ENCODE data around the gene BHLHA9. TPM values are rescaled to one million over a fixed set of nuclear protein-coding genes. Genes with fewer than 3 reads are reported as not detected.
"Not testable (repeated sequence)": the region's sequence is repeated elsewhere in the genome, so short reads cannot be mapped to it uniquely, and the experiment has no call there.

BHLHA9 gene
- polyA plus RNA-seq, 4 donors, result not detected

- DNase-seq (ENCODE audit: low read depth in 4 of 4, low spot score in 3 of 4), result peak in 1 of 4 donors; percentile 39
Measured at GRCh38 chr17:1298606-1299005, 28.4 kb downstream of the BHLHA9 start.

GRCh38 chr17:1299552-1300370, 29.5 kb downstream of the BHLHA9 start:
- no peak for DNase-seq (ENCODE audit: low read depth in 4 of 4, low spot score in 3 of 4)

GRCh38 chr17:1300371-1300905, 30.2 kb downstream of the BHLHA9 start:
- DNase-seq (ENCODE audit: low read depth in 4 of 4, low spot score in 3 of 4), result no peak

GRCh38 chr17:1301546-1301945, 31.3 kb downstream of the BHLHA9 start:
- no peak for DNase-seq (ENCODE audit: low read depth in 4 of 4, low spot score in 3 of 4)

GRCh38 chr17:1302761-1303160, 32.5 kb downstream of the BHLHA9 start:
- no peak for DNase-seq (ENCODE audit: low read depth in 4 of 4, low spot score in 3 of 4)

- no peak for DNase-seq (ENCODE audit: low read depth in 4 of 4, low spot score in 3 of 4)
Measured at GRCh38 chr17:1304522-1304921, 34.3 kb downstream of the BHLHA9 start.

GRCh38 chr17:1304962-1305563, 34.8 kb downstream of the BHLHA9 start:
- DNase-seq (ENCODE audit: low read depth in 4 of 4, low spot score in 3 of 4), result no peak

- not testable (repeated sequence) for DNase-seq (ENCODE audit: low read depth in 4 of 4, low spot score in 3 of 4)
Measured at GRCh38 chr17:1307829-1308228, 37.6 kb downstream of the BHLHA9 start.

- DNase-seq (ENCODE audit: low read depth in 4 of 4, low spot score in 3 of 4), result no peak
Measured at GRCh38 chr17:1312261-1312870, 42.1 kb downstream of the BHLHA9 start.

GRCh38 chr17:1313270-1314005, 43.2 kb downstream of the BHLHA9 start:
- no peak for DNase-seq (ENCODE audit: low read depth in 4 of 4, low spot score in 3 of 4)

- DNase-seq (ENCODE audit: low read depth in 4 of 4, low spot score in 3 of 4), result no peak
Measured at GRCh38 chr17:1315409-1315808, 45.2 kb downstream of the BHLHA9 start.

- no peak for DNase-seq (ENCODE audit: low read depth in 4 of 4, low spot score in 3 of 4)
Measured at GRCh38 chr17:1315891-1316403, 45.7 kb downstream of the BHLHA9 start.

Other genes with a start within 250 kb of the BHLHA9 start
- gene ABR, start 90.5 kb upstream of the BHLHA9 start, polyA plus RNA-seq (ENCODE audit: insufficient read length in 4 of 4), result 10 to 100 TPM; 46.3 to 53.3 (median 49.0) TPM
- gene TRARG1, start 9.2 kb downstream of the BHLHA9 start, polyA plus RNA-seq (ENCODE audit: insufficient read length in 4 of 4), result under 1 TPM in 3 of 4 donors, not detected in 1; 0.07 to 0.24 (median 0.08) TPM
- 1,000 to 10,000 TPM; 1,001 to 1,161 (median 1,085) TPM for gene YWHAE, start 129.8 kb downstream of the BHLHA9 start, polyA plus RNA-seq (ENCODE audit: insufficient read length in 4 of 4)
- gene CRK, start 185.8 kb downstream of the BHLHA9 start, polyA plus RNA-seq (ENCODE audit: insufficient read length in 4 of 4), result 10 to 100 TPM; 64.0 to 72.2 (median 68.3) TPM
- gene MYO1C, start 222.2 kb downstream of the BHLHA9 start, polyA plus RNA-seq (ENCODE audit: insufficient read length in 4 of 4), result 10 to 100 TPM; 68.6 to 80.8 (median 74.7) TPM
- gene INPP5K, start 246.2 kb downstream of the BHLHA9 start, polyA plus RNA-seq (ENCODE audit: insufficient read length in 4 of 4), result 10 to 100 TPM; 19.2 to 25.4 (median 23.6) TPM

Data from right renal pelvis (tissue), 4 donors.